OCI-LY1 (cell line): ENCODE measurements around the gene BOD1.
A peak's percentile ranks its signal among the peaks of the same experiment; 100 is the strongest.

ENCODE experiments used
- H2AFZ ChIP-seq: fragments of 200-600 bp; sonication (generic), shearing (Covaris generic); 2 replicates; pipeline ENCODE4 v1.6.0; 2014; ENCODE audit warnings: antibody characterized with exemption, mild to moderate bottlenecking, low read length
- H3F3A ChIP-seq: fragments of 200-600 bp; sonication (generic), shearing (Covaris generic); 2 replicates; pipeline ENCODE4 v1.6.0; 2014; ENCODE audit warnings: mild to moderate bottlenecking, antibody characterized with exemption, low read length, moderate library complexity; ENCODE audit not compliant: insufficient read depth
- H3K27ac ChIP-seq: fragments of 200-600 bp; sonication (generic); 2 replicates; pipeline ENCODE4 v1.5.1; 2014; ENCODE audit warnings: low read length, mixed run types, mild to moderate bottlenecking, low read depth; ENCODE audit not compliant: poor library complexity, severe bottlenecking
- H3K27me3 ChIP-seq: fragments of 200-600 bp; sonication (generic); 2 replicates; pipeline ENCODE4 v1.6.0; 2014; ENCODE audit warnings: antibody characterized with exemption, mild to moderate bottlenecking, low read length, moderate library complexity; ENCODE audit not compliant: insufficient read depth
- H3K36me3 ChIP-seq: fragments of 200-600 bp; sonication (generic); 2 replicates; pipeline ENCODE4 v1.6.1; 2014; ENCODE audit warnings: mild to moderate bottlenecking, antibody characterized with exemption, low read length, moderate library complexity, mixed read lengths; ENCODE audit not compliant: insufficient read depth
- H3K4me1 ChIP-seq: fragments of 200-600 bp; sonication (generic); 2 replicates; pipeline ENCODE4 v1.5.1; 2014; ENCODE audit warnings: mild to moderate bottlenecking, low read length, moderate library complexity; ENCODE audit not compliant: insufficient read depth, severe bottlenecking
- H3K4me2 ChIP-seq: fragments of 200-600 bp; sonication (generic), shearing (Covaris generic); 2 replicates; pipeline ENCODE4 v1.6.1; 2014; ENCODE audit warnings: low read length
- H3K4me3 ChIP-seq: fragments of 200-600 bp; sonication (generic); 2 replicates; pipeline ENCODE4 v1.5.1; 2014; ENCODE audit warnings: low read length, low read depth, mild to moderate bottlenecking, mixed read lengths; ENCODE audit not compliant: poor library complexity, severe bottlenecking
- H3K79me2 ChIP-seq: fragments of 200-600 bp; shearing (Covaris generic); 2 replicates; pipeline ENCODE4 v1.6.1; 2016; ENCODE audit warnings: mixed run types, low read length, mixed read lengths; ENCODE audit not compliant: insufficient read depth
- H3K9ac ChIP-seq: fragments of 200-600 bp; sonication (generic), shearing (Covaris generic); 2 replicates; pipeline ENCODE4 v1.6.1; 2014; ENCODE audit warnings: mild to moderate bottlenecking, low read length, mixed read lengths
- H3K9me2 ChIP-seq: fragments of 200-600 bp; sonication (generic), shearing (Covaris generic); 2 replicates; pipeline ENCODE4 v1.6.1; 2014; ENCODE audit warnings: low read depth, mild to moderate bottlenecking, low read length, mixed read lengths
- H3K9me3 ChIP-seq: fragments of 200-600 bp; shearing (Covaris generic); 2 replicates; pipeline ENCODE4 v1.6.1; 2014; ENCODE audit warnings: low read length, mixed read lengths
- H4K20me1 ChIP-seq: fragments of 200-600 bp; sonication (generic), shearing (Covaris generic); 2 replicates; pipeline ENCODE4 v1.6.0; 2016; ENCODE audit warnings: mild to moderate bottlenecking, low read length; ENCODE audit not compliant: insufficient read depth
- EZH2 ChIP-seq: fragments of 200-600 bp; sonication (generic), shearing (Covaris generic); IDR thresholded peaks from 2 replicates; pipeline ENCODE4 v1.8.0; 2017; ENCODE audit warnings: borderline replicate concordance, mixed run types, mild to moderate bottlenecking, antibody characterized with exemption, low read length, moderate library complexity, mixed read lengths
- TF ChIP-seq, protein P1 (sequence below): fragments of 200-600 bp; sonication (generic), shearing (Covaris generic); IDR thresholded peaks from 2 replicates; pipeline ENCODE4 v1.5.1; 2017; ENCODE audit warnings: mild to moderate bottlenecking, antibody characterized with exemption, low read length, moderate library complexity, mixed read lengths

BOD1 gene

DNA sequence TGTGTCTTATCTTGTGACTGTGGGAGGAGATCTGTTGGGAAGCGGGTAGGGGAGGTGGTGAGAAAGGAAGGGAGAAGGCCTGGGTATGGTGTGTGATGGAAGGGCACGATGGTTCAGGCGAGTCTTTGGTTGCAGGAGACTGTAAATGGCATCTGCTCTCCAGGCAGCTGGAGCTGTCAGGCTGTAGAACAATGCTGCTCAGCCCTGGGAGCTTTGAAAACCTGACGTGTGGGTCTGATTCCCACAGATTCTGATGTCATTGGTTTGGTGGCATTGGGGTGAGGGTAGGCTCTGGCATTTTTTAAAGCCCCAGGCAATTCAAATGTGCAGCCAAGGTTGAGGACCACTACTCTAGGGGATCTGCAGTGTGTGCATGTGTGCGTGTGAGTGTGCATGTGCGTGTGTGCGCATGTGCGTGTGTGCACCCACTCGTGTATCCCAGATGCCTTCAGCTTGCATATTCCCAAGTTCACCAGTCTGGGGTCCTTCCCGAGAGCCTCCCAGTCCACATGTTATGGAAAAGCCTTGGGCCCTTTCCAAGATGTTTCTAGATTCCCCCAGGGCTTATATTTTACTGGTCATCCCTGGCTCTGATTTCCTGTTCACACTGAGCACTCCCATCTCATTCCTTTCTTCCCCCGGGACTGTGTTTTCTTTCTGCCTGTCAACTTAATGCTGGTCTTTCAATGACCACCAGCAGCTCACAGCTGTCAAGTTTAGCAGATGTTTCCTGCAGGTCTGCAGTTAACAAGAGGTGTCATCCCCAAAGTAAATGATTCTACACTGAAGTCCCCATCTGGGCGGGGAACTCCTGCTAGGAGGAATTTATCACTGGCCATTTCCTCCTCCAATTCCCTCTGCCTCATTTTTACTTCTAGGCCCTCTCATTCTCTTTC is 34.0 kb downstream of the BOD1 start:
- Histone ChIP-seq H3K9me2 (no peaks in the 10 kb centered on the region), H3K27ac (no peak overlapping the region), H3K9me3 (0 out of 2 replicates have a peak, but pooled peaks cover 5% of the 10 kb centered on the region), H3K4me3 (no peak overlapping the region), H3K36me3 (no peaks in the 10 kb centered on the region; the same call in 1 of the 2 replicates), H3K79me2 (no peaks in the 10 kb centered on the region), H3F3A (no peaks in the 10 kb centered on the region), H2AFZ (no peak overlapping the region), H3K9ac (no peak overlapping the region), H4K20me1 (no peaks in the 10 kb centered on the region), H3K4me2 (no peak overlapping the region), H3K4me1 (no peaks in the 10 kb centered on the region), H3K27me3 (no peaks in the 10 kb centered on the region; the same call in 1 of the 2 replicates)
- TF ChIP-seq, protein P1, sequence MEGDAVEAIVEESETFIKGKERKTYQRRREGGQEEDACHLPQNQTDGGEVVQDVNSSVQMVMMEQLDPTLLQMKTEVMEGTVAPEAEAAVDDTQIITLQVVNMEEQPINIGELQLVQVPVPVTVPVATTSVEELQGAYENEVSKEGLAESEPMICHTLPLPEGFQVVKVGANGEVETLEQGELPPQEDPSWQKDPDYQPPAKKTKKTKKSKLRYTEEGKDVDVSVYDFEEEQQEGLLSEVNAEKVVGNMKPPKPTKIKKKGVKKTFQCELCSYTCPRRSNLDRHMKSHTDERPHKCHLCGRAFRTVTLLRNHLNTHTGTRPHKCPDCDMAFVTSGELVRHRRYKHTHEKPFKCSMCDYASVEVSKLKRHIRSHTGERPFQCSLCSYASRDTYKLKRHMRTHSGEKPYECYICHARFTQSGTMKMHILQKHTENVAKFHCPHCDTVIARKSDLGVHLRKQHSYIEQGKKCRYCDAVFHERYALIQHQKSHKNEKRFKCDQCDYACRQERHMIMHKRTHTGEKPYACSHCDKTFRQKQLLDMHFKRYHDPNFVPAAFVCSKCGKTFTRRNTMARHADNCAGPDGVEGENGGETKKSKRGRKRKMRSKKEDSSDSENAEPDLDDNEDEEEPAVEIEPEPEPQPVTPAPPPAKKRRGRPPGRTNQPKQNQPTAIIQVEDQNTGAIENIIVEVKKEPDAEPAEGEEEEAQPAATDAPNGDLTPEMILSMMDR, result no peak
- no peak for TF ChIP-seq EZH2

DNA sequence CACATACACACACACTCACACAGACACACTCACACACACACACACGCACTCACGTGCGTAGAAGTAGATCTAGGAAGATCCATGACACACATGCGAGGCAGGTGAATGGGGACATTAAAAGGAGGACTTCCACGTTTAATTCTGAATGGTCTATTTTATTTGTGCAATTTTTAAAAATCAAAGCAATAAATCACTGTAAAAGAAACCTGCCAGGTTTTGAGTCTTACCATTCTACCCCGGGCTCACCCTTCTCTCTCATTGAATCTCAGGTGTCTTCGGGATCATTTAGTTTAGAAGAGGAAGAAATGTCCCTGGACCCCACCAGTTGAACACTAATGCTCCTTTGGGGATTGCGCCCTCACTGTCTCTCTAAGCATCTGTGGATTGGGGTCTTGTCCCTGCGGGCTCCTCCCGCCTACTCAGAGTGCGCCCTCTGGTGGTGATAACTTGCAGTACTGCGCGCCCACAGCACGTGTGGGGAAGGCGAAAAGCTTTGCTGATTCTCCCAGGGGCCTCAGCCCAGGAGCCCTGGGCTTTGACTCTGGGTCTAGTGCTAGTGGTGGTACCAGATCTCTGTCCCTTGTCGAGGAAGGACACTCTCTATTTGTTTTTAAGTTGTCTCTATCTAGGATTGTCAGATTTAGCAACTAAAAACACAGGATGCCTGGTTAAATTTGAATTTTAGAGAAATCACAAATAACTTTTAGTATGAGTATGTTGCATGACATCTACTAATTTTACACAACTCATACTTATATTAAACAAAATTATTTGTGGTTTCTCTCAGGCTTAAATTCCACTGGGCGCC is 34.8 kb downstream of the BOD1 start:
- H3K4me3 ChIP-seq, result no peak overlapping the region
- H2AFZ ChIP-seq, result no peak overlapping the region
- no peaks in the 10 kb centered on the region for H4K20me1 ChIP-seq
- no peaks in the 10 kb centered on the region for H3K79me2 ChIP-seq
- H3F3A ChIP-seq, result no peaks in the 10 kb centered on the region
- H3K4me2 ChIP-seq, result no peak overlapping the region
- no peaks in the 10 kb centered on the region for H3K9me2 ChIP-seq
- no peak overlapping the region for H3K9ac ChIP-seq
- 0 out of 2 replicates have a peak, but pooled peaks cover 5% of the 10 kb centered on the region for H3K9me3 ChIP-seq
- H3K27ac ChIP-seq, result no peak overlapping the region
- no peaks in the 10 kb centered on the region for H3K4me1 ChIP-seq
- TF ChIP-seq, protein P1, result peak; percentile 94
- TF ChIP-seq EZH2, result no peak
- H3K27me3 ChIP-seq, result no peaks in the 10 kb centered on the region; the same call in 1 of the 2 replicates
- H3K36me3 ChIP-seq, result no peaks in the 10 kb centered on the region

DNA sequence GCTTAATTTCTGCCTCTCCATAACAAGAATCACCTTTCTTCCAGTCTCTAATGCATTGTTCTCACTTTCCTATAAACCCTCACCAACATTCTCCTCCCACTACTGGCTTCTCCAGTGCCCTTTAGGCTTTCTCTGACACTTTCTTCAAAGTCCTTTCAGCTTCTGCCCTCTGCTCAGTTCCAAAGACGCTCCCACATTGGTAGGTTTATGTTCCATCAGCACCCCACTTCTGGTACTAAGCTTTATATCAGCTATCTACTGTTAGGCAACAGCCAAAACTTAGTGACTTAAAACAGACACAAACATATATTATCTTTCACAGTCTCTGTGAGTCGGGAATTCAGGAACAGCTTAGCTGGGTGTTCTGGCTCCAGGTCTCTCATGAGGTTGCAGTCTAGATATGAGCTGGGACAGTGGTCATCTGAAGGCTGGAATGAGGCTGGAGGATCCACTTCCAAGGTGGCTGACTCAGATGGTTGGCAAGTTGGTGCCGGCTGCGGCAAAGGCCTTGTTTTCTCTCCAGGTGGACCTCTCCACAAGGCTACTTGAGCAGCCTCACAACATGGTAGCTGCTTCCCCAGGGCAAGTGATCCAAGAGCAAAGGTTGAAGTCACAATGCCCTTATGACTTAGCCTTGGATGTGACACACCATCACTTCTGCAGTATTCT is 37.4 kb downstream of the BOD1 start:
- H3F3A ChIP-seq, result no peaks in the 10 kb centered on the region
- H3K4me2 ChIP-seq, result no peak overlapping the region
- no peak overlapping the region for H2AFZ ChIP-seq
- TF ChIP-seq EZH2, result no peak
- TF ChIP-seq, protein P1, result no peak
- no peaks in the 10 kb centered on the region for H3K4me1 ChIP-seq
- no peaks in the 10 kb centered on the region for H3K36me3 ChIP-seq
- no peaks in the 10 kb centered on the region for H3K9me2 ChIP-seq
- H3K9ac ChIP-seq, result no peak overlapping the region
- H4K20me1 ChIP-seq, result no peaks in the 10 kb centered on the region
- peaks cover 4% of the 10 kb centered on the region; the same call in 1 of the 2 replicates for H3K27me3 ChIP-seq
- no peaks in the 10 kb centered on the region for H3K79me2 ChIP-seq
- H3K27ac ChIP-seq, result no peak overlapping the region
- 0 out of 2 replicates have a peak, but pooled peaks cover 5% of the 10 kb centered on the region for H3K9me3 ChIP-seq
- no peak overlapping the region for H3K4me3 ChIP-seq
